ENCODE results near the gene DNAJB12.

The DNAJB12 gene

DNA sequence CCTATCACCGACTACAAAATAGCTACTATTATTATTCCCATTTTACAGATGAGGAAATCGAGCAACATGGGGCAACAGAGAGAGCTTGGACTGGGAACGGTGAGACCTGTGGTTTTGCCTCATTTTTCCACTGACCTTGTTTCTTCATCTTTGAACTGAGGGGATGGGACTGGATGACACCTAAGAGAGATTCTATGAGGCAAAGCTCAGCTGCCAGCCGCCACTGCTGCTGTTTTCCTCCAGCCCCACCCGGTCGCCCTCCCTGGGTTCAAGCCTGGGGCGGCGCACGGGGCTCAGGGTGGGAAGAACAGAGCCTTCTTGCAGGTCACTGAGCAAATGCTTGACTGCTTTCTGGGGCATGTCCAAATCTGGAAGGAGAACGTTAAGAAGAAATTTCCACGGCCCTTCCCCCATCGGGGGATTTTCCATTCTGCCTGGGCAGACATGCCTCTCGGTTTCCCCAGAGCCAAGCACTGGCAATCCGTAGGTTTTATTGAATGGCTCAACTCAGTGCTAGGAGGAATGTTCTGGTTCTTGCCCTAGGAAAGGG is 68.7 kb downstream of the DNAJB12 start:
- no peak for DNase-seq

DNA sequence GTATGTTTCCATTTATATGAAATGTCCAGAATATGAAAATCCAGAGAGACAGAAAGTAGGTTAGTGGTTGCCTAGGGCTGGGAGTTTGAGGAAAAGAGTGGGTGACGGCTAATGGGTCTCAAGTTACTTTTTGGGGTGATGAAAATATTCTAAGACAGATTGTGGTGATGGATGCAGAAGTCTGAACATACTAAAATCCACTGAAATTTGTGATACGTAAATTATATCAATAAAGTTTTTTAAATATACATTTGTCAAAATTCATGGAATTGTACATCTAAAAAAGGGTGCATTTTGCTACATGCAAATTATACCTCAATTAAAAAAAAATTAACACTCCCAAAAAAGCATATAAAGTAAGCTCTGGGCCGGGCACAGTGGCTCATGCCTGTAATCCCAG is 71.6 kb downstream of the DNAJB12 start:
- DNase-seq, result no peak
